Measurements from ENCODE around the gene IKZF3. TPM values are rescaled to one million over a fixed set of nuclear protein-coding genes. Genes with fewer than 3 reads are reported as not detected.

The IKZF3 gene
- total RNA-seq, 6 experiments from 2014 or later, result 0.22 to 1.9 (median 0.92) TPM

DNA sequence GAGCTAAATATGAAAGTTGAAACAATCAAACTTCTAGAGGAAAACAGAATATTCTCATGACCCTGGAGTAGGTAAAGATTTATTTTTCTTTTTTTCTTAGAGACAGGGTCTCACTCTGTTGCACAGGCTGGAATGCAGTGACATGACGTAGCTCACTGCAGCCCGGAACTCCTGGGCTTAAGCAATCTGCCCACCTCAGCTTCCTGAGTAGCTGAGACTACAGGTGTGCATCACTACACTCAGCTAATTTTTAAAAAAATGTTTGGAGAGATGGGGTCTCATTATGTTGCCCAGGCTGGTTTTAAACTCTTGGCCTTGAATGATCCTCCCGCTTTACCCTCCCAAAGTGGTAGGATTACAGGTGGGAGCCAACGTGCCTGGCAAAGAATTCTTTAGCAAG, 15.5 kb downstream of the IKZF3 start:
- no peak for ATAC-seq
- no peaks in the 10 kb centered on the region for H3K36me3 ChIP-seq
- no peak overlapping the region for H3K27ac ChIP-seq
- H3K9me3 ChIP-seq, result no peaks in the 10 kb centered on the region
- WGBS (ENCODE audit: insufficient coverage, low coverage, low lambda C conversion rate, missing lambda C conversion rate), result 88% methylated on average over 4 of the region's 4 CpGs
- no peaks in the 10 kb centered on the region for H3K27me3 ChIP-seq
- intact Hi-C loops (cut with DNase I), result no loop called here
- no peak overlapping the region for H3K4me3 ChIP-seq
- TF ChIP-seq, protein P1, sequence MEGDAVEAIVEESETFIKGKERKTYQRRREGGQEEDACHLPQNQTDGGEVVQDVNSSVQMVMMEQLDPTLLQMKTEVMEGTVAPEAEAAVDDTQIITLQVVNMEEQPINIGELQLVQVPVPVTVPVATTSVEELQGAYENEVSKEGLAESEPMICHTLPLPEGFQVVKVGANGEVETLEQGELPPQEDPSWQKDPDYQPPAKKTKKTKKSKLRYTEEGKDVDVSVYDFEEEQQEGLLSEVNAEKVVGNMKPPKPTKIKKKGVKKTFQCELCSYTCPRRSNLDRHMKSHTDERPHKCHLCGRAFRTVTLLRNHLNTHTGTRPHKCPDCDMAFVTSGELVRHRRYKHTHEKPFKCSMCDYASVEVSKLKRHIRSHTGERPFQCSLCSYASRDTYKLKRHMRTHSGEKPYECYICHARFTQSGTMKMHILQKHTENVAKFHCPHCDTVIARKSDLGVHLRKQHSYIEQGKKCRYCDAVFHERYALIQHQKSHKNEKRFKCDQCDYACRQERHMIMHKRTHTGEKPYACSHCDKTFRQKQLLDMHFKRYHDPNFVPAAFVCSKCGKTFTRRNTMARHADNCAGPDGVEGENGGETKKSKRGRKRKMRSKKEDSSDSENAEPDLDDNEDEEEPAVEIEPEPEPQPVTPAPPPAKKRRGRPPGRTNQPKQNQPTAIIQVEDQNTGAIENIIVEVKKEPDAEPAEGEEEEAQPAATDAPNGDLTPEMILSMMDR (IDR thresholded peaks at IDR 0.05), result no peak
- no peak for TF ChIP-seq POLR2A (IDR thresholded peaks at IDR 0.05)
- no peaks in the 10 kb centered on the region for H3K4me1 ChIP-seq
- no peak for DNase-seq

DNA sequence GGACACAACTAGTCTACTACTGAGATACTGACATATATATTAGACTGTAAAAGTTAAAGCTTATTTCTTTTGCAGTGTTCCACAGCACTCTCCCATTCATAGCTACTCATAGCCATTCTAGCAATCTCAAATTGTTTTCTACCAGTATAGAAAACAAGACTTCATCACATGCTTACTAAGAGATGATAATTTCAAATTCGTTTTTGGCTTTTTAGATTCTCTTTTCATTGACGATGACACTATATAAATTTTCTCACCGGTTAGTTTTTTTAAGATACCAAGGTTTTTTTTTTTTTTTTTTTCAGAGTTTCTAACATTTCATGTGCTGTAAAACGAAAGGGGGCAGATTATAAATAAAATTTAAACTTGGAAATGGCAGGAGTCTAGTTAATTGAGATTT, 17.9 kb downstream of the IKZF3 start:
- no peaks in the 10 kb centered on the region for H3K4me1 ChIP-seq
- H3K36me3 ChIP-seq, result no peaks in the 10 kb centered on the region
- H3K9me3 ChIP-seq, result no peaks in the 10 kb centered on the region
- no peaks in the 10 kb centered on the region for H3K27me3 ChIP-seq
- TF ChIP-seq, protein P1 (IDR thresholded peaks at IDR 0.05), result no peak
- TF ChIP-seq POLR2A (IDR thresholded peaks at IDR 0.05), result no peak
- ATAC-seq, result no peak
- H3K27ac ChIP-seq, result no peak overlapping the region
- intact Hi-C loops (cut with DNase I), result no loop called here
- H3K4me3 ChIP-seq, result no peak overlapping the region
- 67% methylated on average over 4 of the region's 4 CpGs for WGBS (ENCODE audit: insufficient coverage, low coverage, low lambda C conversion rate, missing lambda C conversion rate)
- no peak for DNase-seq

- ATAC-seq, result no peak
- Histone ChIP-seq H3K36me3 (no peaks in the 10 kb centered on the region), H3K4me3 (no peak overlapping the region), H3K27me3 (no peaks in the 10 kb centered on the region), H3K4me1 (no peaks in the 10 kb centered on the region), H3K27ac (no peak overlapping the region), H3K9me3 (no peaks in the 10 kb centered on the region)
- TF ChIP-seq, protein P1 (IDR thresholded peaks at IDR 0.05), result no peak
- no peak for TF ChIP-seq POLR2A (IDR thresholded peaks at IDR 0.05)
- intact Hi-C loops (cut with DNase I), result no loop called here
- no peak for DNase-seq
- WGBS (ENCODE audit: insufficient coverage, low coverage, low lambda C conversion rate, missing lambda C conversion rate), result 74% methylated on average over 8 of the region's 8 CpGs
Measured at GRCh38 chr17:39845052-39845846, 18.9 kb downstream of the IKZF3 start.

GRCh38 chr17:39841134-39841683, 22.9 kb downstream of the IKZF3 start:
- no peaks in the 10 kb centered on the region for H3K36me3 ChIP-seq
- no peak for ATAC-seq
- no peak for DNase-seq
- intact Hi-C loops (cut with DNase I), result no loop called here
- peaks cover 0 to 4% (median 0%) of the 10 kb centered on the region in 4 donors for H3K9me3 ChIP-seq
- H3K4me1 ChIP-seq, result no peaks in the 10 kb centered on the region
- WGBS (ENCODE audit: insufficient coverage, low coverage, low lambda C conversion rate, missing lambda C conversion rate), result 74% methylated on average over 2 of the region's 2 CpGs
- no peaks in the 10 kb centered on the region for H3K27me3 ChIP-seq
- no peak overlapping the region for H3K4me3 ChIP-seq
- H3K27ac ChIP-seq, result no peak overlapping the region
- TF ChIP-seq POLR2A (IDR thresholded peaks at IDR 0.05), result no peak
- TF ChIP-seq, protein P1 (IDR thresholded peaks at IDR 0.05), result no peak

All from right lobe of liver (tissue), 6 donors.